GM12801 (cell line): ENCODE measurements around the gene PSMD1.

Experiments used
- TF ChIP-seq, protein P1 (sequence below): IDR thresholded peaks from one replicate; pipeline ENCODE4 v1.5.1; 2011; ENCODE audit warnings: control low read depth; ENCODE audit not compliant: insufficient read length; ENCODE audit errors: extremely low read depth

Gene PSMD1

DNA sequence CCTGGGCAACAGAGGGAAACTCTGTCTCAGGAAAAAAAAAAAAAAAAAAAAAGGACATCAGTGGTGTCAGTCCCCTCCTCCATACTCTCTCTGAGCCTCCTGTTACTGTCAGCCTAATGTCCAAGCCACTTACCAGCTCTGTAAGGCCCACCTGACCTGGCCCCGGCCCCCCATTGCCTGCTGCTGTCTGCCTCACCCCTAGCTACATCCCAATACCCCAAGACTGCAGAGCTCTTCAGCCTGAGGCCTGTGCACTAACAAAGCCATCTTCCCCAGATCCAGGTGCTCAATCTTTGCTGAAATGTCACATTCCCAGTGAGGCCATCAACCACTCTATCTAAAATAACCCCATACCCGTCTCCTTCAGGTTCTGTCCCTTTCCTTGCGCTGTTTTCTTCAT, 147.5 kb downstream of the PSMD1 start:
- TF ChIP-seq, protein P1, sequence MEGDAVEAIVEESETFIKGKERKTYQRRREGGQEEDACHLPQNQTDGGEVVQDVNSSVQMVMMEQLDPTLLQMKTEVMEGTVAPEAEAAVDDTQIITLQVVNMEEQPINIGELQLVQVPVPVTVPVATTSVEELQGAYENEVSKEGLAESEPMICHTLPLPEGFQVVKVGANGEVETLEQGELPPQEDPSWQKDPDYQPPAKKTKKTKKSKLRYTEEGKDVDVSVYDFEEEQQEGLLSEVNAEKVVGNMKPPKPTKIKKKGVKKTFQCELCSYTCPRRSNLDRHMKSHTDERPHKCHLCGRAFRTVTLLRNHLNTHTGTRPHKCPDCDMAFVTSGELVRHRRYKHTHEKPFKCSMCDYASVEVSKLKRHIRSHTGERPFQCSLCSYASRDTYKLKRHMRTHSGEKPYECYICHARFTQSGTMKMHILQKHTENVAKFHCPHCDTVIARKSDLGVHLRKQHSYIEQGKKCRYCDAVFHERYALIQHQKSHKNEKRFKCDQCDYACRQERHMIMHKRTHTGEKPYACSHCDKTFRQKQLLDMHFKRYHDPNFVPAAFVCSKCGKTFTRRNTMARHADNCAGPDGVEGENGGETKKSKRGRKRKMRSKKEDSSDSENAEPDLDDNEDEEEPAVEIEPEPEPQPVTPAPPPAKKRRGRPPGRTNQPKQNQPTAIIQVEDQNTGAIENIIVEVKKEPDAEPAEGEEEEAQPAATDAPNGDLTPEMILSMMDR = no peak

DNA sequence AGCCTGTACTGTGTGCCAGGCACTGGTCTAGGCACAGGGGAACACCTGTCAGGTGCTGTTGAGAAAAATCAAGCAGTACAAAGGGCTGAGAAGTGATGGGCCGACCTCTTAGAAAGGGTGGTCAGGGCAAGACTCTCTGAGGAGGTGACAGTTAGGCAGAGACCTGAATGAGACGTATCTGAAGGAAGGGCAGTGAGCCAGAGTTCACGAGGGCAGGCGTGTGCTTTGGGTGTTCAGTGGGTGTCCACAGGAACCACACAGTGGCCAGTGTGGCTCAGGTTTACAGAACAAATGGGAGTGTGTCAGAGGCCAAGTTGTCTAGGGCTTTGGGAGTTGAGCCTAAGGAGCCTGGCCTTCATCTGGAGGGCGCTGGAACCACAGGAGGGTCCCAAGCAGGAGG, 147.9 kb downstream of the PSMD1 start:
- TF ChIP-seq, protein P1 = no peak

DNA sequence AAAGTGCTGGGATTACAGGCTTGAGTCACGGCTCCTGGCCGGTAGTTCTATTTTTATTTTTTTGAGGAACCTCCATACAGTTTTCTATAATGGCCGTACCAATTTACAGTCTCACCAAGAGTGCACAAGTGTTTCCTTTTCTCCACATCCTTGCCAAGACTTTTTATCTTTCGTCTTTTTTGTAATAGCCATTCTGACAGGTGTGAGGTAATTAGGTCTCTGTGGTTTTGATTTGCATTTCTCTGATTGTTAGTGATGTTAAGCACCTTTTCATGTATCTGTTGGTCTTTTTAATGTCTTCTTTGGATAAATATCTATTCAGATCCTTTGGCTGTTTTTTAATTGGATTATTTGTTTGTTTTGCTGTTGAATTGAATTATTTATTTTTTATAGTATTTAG, 151.1 kb downstream of the PSMD1 start:
- TF ChIP-seq, protein P1 = no peak

DNA sequence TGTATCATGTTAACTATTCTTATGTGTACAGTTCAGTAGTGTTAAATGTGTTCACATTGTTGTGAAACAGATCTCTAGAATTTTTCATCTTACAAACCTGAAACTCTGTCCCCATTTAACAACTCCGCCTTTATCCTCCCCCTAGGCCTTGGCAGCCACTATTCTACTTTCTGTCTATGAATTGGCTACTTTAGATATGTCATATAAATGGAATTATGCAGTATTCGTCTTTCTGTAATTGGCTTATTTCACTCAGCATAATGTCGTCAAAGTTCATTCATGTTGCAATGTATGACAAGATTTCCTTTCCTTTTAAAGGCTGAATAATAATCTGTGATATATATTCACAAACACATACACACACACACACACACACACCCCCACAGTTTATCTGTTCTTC, 154.1 kb downstream of the PSMD1 start:
- TF ChIP-seq, protein P1 = no peak

DNA sequence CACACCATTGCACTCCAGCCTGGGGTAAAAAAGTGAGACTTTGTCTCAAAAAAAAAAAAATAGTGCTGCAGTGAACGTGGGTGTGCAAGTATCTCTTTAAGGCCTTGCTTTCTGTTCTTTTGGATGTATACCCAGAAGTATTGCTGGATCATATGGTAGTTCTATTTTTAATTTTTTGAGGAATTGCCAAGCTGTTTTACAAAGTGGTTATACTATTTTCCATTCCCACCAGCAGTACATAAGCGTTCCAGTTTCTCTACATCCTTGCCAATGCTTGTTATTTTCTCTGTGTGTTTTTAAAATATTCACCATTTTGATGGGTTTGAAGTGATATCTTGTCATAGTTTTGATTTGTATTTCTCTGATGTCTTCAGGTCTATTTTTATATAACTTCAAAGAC, 154.8 kb downstream of the PSMD1 start:
- TF ChIP-seq, protein P1 = no peak

DNA sequence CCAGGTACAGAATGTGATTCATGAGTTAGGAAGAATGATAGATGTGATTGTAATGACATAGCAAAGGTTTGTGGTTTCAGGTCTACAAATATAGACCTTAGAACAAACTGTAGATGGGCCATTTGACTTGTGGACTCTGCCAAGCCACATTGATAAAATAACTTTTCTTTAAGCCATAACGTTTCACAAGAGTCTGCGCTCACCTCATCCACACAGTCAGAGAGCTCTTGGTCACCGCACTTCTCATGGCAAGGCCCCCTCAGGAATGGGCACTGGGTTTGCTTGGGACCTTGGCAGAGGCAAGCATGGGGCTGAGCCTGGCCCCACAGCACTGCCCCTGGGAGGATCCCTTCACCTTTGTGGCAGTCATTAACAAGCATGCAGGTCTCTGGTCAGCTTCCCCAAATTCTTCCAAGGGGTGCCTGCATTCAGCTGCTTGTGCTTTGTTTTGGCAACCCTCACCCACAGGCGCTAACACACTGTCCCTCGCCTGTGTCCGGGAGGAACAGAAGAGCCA, 155.7 kb downstream of the PSMD1 start:
- TF ChIP-seq, protein P1 = no peak

DNA sequence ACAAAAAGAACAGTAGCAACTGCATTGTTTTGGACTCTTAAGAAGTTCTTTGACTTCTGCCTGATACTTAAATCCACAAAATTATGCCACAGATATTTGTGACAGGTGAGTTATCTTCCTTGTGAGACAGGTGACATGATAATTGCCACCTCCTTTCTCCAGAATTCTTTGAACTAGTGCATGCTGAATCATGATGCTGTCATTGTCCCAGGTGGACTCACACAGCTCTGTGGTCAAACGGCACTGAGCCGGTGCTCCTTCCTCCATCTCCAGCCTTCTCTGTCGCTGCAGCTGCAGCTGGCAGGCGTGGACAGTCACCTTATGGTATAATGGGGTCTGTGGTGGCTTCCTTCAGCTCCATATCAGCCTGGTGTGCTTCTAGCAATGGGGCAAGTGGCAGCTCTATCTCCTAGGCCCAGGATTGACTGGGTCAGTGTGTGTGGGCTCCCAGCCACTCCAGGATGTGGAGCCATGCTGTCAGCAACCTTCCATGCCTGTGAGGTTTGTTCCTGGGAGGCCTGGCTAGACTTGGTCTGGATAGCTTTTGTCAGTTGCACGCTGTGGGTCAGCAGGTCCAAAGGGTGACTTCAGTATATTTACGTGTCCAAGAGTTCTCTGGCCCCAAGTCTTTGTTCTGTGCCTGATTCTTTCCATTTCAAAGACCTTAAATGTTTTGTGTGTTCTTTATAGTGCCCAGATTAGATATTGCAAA, 157.4 kb downstream of the PSMD1 start:
- TF ChIP-seq, protein P1 = no peak

DNA sequence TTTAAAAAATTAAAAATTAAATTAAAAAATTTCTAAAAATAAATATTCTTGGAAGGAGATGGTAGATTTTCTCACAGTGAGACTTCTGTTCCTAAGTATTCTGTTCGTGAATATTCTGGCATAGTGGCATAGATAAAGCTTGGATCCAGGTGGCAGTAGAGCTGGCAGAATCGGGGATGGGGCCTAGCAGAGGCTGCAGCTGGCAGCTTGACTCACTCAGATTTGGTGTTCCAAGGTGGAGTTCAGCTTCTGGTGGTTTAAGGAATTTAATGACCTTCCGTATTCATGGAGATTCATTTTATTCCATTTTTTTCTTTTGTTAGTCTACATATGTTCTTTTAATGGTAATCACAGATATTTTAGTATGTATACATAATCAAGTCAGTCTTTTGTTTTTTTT, 161.7 kb downstream of the PSMD1 start:
- TF ChIP-seq, protein P1 = no peak
